Spleen (tissue), 11 donors: Measurements from ENCODE around the gene ODAD4. TPM values are rescaled to one million over a fixed set of nuclear protein-coding genes. Genes with fewer than 3 reads are reported as not detected.

Experiments
- DNase-seq: peaks from one replicate; pipeline ENCODE4 v3.0.0-alpha.2; 2020
- H3K27ac ChIP-seq, 8 donors: fragments of 200-600 bp; sonication (generic) in 7 of 8; 1 replicate in 4 of 8; 2 replicates in 4 of 8; pipeline versions ENCODE4 v1.5.0 to v1.8.0; 2016 to 2021; ENCODE audit warnings: inconsistent platforms in 4 of 8, mild to moderate bottlenecking in 4 of 8, moderate library complexity in 1 of 8
- H3K27me3 ChIP-seq, 7 donors: fragments of 200-600 bp; sonication (generic) in 6 of 7; replicated peaks in 1 of 7; 1 replicate in 4 of 7; 2 replicates in 3 of 7; pipeline versions ENCODE4 v1.5.0 to v1.8.0; 2016 to 2021; ENCODE audit warnings: inconsistent platforms in 3 of 7, mild to moderate bottlenecking in 1 of 7
- H3K36me3 ChIP-seq, 6 donors: fragments of 200-600 bp; sonication (generic) in 5 of 6; 1 replicate in 4 of 6; 2 replicates in 2 of 6; pipeline versions ENCODE4 v1.5.0 to v1.8.0; 2016 to 2021; ENCODE audit warnings: inconsistent platforms in 2 of 6
- H3K4me1 ChIP-seq, 6 donors: fragments of 200-600 bp; sonication (generic) in 5 of 6; 1 replicate in 3 of 6; 2 replicates in 3 of 6; pipeline versions ENCODE4 v1.5.0 to v1.8.0; 2016 to 2021; ENCODE audit warnings: inconsistent platforms in 3 of 6
- H3K4me3 ChIP-seq, 8 donors: fragments of 200-600 bp; sonication (generic) in 7 of 8; 1 replicate in 4 of 8; 2 replicates in 4 of 8; pipeline versions ENCODE4 v1.5.0 to v1.8.0; 2016 to 2021; ENCODE audit warnings: inconsistent platforms in 4 of 8, mild to moderate bottlenecking in 4 of 8, moderate library complexity in 2 of 8
- H3K9me3 ChIP-seq, 8 donors: fragments of 200-600 bp; sonication (generic) in 7 of 8; 1 replicate in 4 of 8; 2 replicates in 4 of 8; pipeline versions ENCODE4 v1.5.0 to v1.8.0; 2016 to 2021; ENCODE audit warnings: inconsistent platforms in 4 of 8
- CTCF ChIP-seq, 11 experiments: fragments of 200-600 bp in 7 of 11; fragments of 450-650 bp in 4 of 11; sonication (generic) in 4 of 11; IDR thresholded peaks in 8 of 11; conservative IDR thresholded peaks in 3 of 11; 1 replicate in 7 of 11; 2 replicates in 4 of 11; pipeline versions ENCODE4 v1.4.0 to v1.8.0; 2016 to 2021; ENCODE audit warnings: antibody characterized with exemption in 11 of 11, inconsistent platforms in 4 of 11, mild to moderate bottlenecking in 1 of 11
- POLR2A ChIP-seq, 3 donors: fragments of 450-650 bp; IDR thresholded peaks; one replicate each; pipeline ENCODE4 v1.5.1; 2017; ENCODE audit warnings: antibody characterized with exemption in 3 of 3, mild to moderate bottlenecking in 1 of 3
- POLR2AphosphoS5 ChIP-seq, 3 donors: sonication (generic); formaldehyde crosslinking; IDR thresholded peaks; one replicate each; pipeline ENCODE4 v1.5.1; 2017; ENCODE audit warnings: antibody characterized with exemption in 3 of 3
- WGBS, 5 donors: extraction: QIAGEN DNeasy Blood & Tissue Kit in 3 of 5; methylation state at CpG; one replicate each; pipeline versions ENCODE4 v1.1.5 to v1.1.7; 2013 to 2018; 5-methylcytosine and 5-hydroxymethylcytosine counted together
- intact Hi-C: fragments of 100-400 bp; cut with DNase I; formaldehyde crosslinking; loops from one replicate; pipeline ENCODE4 v1.15.0; 2023; ENCODE audit warnings: low total_unique reads
- polyA plus RNA-seq, 3 donors: library from polyadenylated mRNA; stranded (reverse); fragments of 200-250 nt; gene quantifications; one replicate each; pipeline ENCODE4 v1.2.1, GENCODE V29; 2013
- total RNA-seq, 7 donors: library from RNA; depleted of rRNA in 3 of 7; stranded (reverse); fragments of >200 nt in 3 of 7; fragmentation: NEBNext Ultra II Directional in 4 of 7; extraction: Animal tissue kit (Norgen Biotek cat#: 25700) in 4 of 7; gene quantifications; one replicate each; pipeline versions ENCODE4 v1.1.0 to v1.2.1, GENCODE V29; 2016 to 2021
- donor health status: healthy with polysubstance abuse.
- donor health status: DM: no; HTN: no; CAD: no; lungs with moderate emphysema.
- donor health status: DM: no; HTN: no; CAD: no.
- donor health status: Bipolar disorder and iron deficiency.
- donor health status: healthy.
- donor health status: DM: no; HTN: no; CAD: no.
- donor health status: DM: yes; HTN: yes; CAD: no.

The ODAD4 gene
- total and polyA plus RNA-seq, 10 donors: 0.20 to 1.0 (median 0.33) TPM; not detected in 4

GRCh38 chr17:41986634-41987033, 56.2 kb downstream of the ODAD4 start:
- no peak overlapping the region for H3K4me3 ChIP-seq
- no peaks in the 10 kb centered on the region for H3K9me3 ChIP-seq
- no peak overlapping the region for H3K27ac ChIP-seq
- no peak for DNase-seq
- intact Hi-C loops: no loop called here
- no peak for TF ChIP-seq CTCF (IDR thresholded peaks at IDR 0.05 in 8 of 11, conservative IDR thresholded peaks at IDR 0.05 in 3 of 11)
- no peak for TF ChIP-seq POLR2AphosphoS5 (IDR thresholded peaks at IDR 0.05)
- no peak for TF ChIP-seq POLR2A (IDR thresholded peaks at IDR 0.05)
- 92 to 100% (median 98%) methylated on average over 1 of the region's 1 CpG for WGBS, 5 donors
- peaks cover 7 to 100% (median 95%) of the 10 kb centered on the region in 6 donors for H3K36me3 ChIP-seq
- peaks cover 0 to 11% (median 0%) of the 10 kb centered on the region in 6 donors for H3K4me1 ChIP-seq
- no peaks in the 10 kb centered on the region for H3K27me3 ChIP-seq

GRCh38 chr17:41987642-41988041, 57.2 kb downstream of the ODAD4 start:
- Histone ChIP-seq H3K4me1 (peaks cover 0 to 11% (median 0%) of the 10 kb centered on the region in 6 donors), H3K27me3 (no peaks in the 10 kb centered on the region), H3K27ac (no peak overlapping the region), H3K9me3 (no peaks in the 10 kb centered on the region), H3K36me3 (peaks cover 7 to 100% (median 95%) of the 10 kb centered on the region in 6 donors), H3K4me3 (no peak overlapping the region)
- WGBS, 5 donors: 60 to 81% (median 72%) methylated on average over 3 of the region's 3 CpGs
- no peak for DNase-seq
- TF ChIP-seq POLR2AphosphoS5 (IDR thresholded peaks at IDR 0.05): no peak
- TF ChIP-seq CTCF (IDR thresholded peaks at IDR 0.05 in 8 of 11, conservative IDR thresholded peaks at IDR 0.05 in 3 of 11): no peak
- no peak for TF ChIP-seq POLR2A (IDR thresholded peaks at IDR 0.05)
- intact Hi-C loops: no loop called here

DNA sequence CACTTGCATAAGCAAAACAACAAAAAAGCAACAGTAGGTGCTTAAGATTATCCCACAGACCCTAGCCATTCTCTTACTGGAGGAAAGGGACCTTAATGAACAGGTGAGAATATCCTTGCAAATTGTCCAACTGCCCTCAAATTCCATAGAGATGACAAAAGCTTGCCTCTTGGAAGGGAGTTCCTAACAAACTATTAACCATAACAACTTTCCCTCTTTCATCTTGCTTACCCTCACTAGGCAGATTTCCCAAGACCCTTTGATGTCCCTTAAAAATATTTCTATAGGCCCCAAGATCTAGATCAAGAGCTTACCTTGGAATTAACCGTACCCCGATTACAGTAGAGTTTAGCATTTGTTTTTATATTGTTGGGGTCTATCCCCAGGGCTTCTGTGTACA, 58.0 kb downstream of the ODAD4 start:
- Histone ChIP-seq H3K4me3 (no peak overlapping the region), H3K9me3 (no peaks in the 10 kb centered on the region), H3K36me3 (peaks cover 7 to 100% (median 95%) of the 10 kb centered on the region in 6 donors), H3K4me1 (peaks cover 0 to 11% (median 0%) of the 10 kb centered on the region in 6 donors), H3K27ac (no peak overlapping the region), H3K27me3 (no peaks in the 10 kb centered on the region)
- no peak for DNase-seq
- intact Hi-C loops: no loop called here
- 96 to 99% (median 98%) methylated on average over 2 of the region's 2 CpGs for WGBS, 5 donors
- TF ChIP-seq POLR2A (IDR thresholded peaks at IDR 0.05): no peak
- no peak for TF ChIP-seq CTCF (IDR thresholded peaks at IDR 0.05 in 8 of 11, conservative IDR thresholded peaks at IDR 0.05 in 3 of 11)
- no peak for TF ChIP-seq POLR2AphosphoS5 (IDR thresholded peaks at IDR 0.05)

- WGBS, 5 donors: 78 to 98% (median 95%) methylated on average over 5 of the region's 5 CpGs
- Histone ChIP-seq H3K9me3 (no peaks in the 10 kb centered on the region), H3K4me3 (no peak overlapping the region), H3K27me3 (no peaks in the 10 kb centered on the region), H3K36me3 (peaks cover 7 to 100% (median 96%) of the 10 kb centered on the region in 6 donors), H3K27ac (no peak overlapping the region), H3K4me1 (peaks cover 0 to 2% (median 0%) of the 10 kb centered on the region in 6 donors)
- intact Hi-C loops: no loop called here
- DNase-seq: no peak
- TF ChIP-seq POLR2AphosphoS5 (IDR thresholded peaks at IDR 0.05) (no peak), CTCF (IDR thresholded peaks at IDR 0.05 in 8 of 11, conservative IDR thresholded peaks at IDR 0.05 in 3 of 11) (no peak), POLR2A (IDR thresholded peaks at IDR 0.05) (no peak)
These were observed 59.4 kb downstream of the ODAD4 start for GRCh38 chr17:41989702-41990419.
